GM19452 (cell line): ENCODE measurements around the gene GXYLT2.

Experiments
- ATAC-seq: cut with Tn5 transposase; IDR thresholded peaks from one replicate; pipeline ENCODE4 v1.9.1; 2021; ENCODE audit not compliant: unreplicated experiment

GXYLT2 gene

GRCh38 chr3:72930754-72931153, 42.9 kb downstream of the GXYLT2 start:
- ATAC-seq = no peak

GRCh38 chr3:72932416-72932815, 44.6 kb downstream of the GXYLT2 start:
- ATAC-seq = no peak

GRCh38 chr3:72938471-72939265, 50.8 kb downstream of the GXYLT2 start:
- ATAC-seq = peak; percentile 85

- no peak for ATAC-seq
Observed at GRCh38 chr3:72941245-72941644, 53.4 kb downstream of the GXYLT2 start.

GRCh38 chr3:72942427-72942826, 54.6 kb downstream of the GXYLT2 start:
- ATAC-seq = no peak

GRCh38 chr3:72944696-72945095, 56.9 kb downstream of the GXYLT2 start:
- ATAC-seq = no peak

GRCh38 chr3:72947715-72948490, 60.1 kb downstream of the GXYLT2 start:
- ATAC-seq = no peak

- ATAC-seq = no peak
Observed at GRCh38 chr3:72949016-72949415, 61.2 kb downstream of the GXYLT2 start.

GRCh38 chr3:72950372-72950771, 62.5 kb downstream of the GXYLT2 start:
- no peak for ATAC-seq

GRCh38 chr3:72950801-72951200, 63.0 kb downstream of the GXYLT2 start:
- ATAC-seq = no peak

GRCh38 chr3:72951259-72951722, 63.4 kb downstream of the GXYLT2 start:
- ATAC-seq = peak; percentile 53

GRCh38 chr3:72953325-72953956, 65.6 kb downstream of the GXYLT2 start:
- ATAC-seq = no peak

- ATAC-seq = no peak
Observed at GRCh38 chr3:72957297-72957696, 69.5 kb downstream of the GXYLT2 start.

GRCh38 chr3:72959336-72959735, 71.5 kb downstream of the GXYLT2 start:
- no peak for ATAC-seq

GRCh38 chr3:72960812-72961518, 73.1 kb downstream of the GXYLT2 start:
- no peak for ATAC-seq

GRCh38 chr3:72961752-72962151, 73.9 kb downstream of the GXYLT2 start:
- no peak for ATAC-seq

GRCh38 chr3:72962317-72962716, 74.5 kb downstream of the GXYLT2 start:
- no peak for ATAC-seq

GRCh38 chr3:72964633-72965032, 76.8 kb downstream of the GXYLT2 start:
- ATAC-seq = no peak

- ATAC-seq = no peak
Observed at GRCh38 chr3:72968266-72968664, 80.4 kb downstream of the GXYLT2 start.

- ATAC-seq = no peak
Observed at GRCh38 chr3:72969766-72970165, 81.9 kb downstream of the GXYLT2 start.

GRCh38 chr3:72970942-72971341, 83.1 kb downstream of the GXYLT2 start:
- no peak for ATAC-seq
